Keratinocyte (primary cell): ENCODE measurements around the gene ERI3. TPM values are rescaled to one million over a fixed set of nuclear protein-coding genes. Genes with fewer than 3 reads are reported as not detected.

Experiments used
- DNase-seq: peaks from one replicate; pipeline ENCODE4 v3.0.0-alpha.2; 2011; ENCODE audit warnings: low read depth, missing footprints, low spot score
- FAIRE-seq: peaks from 2 replicates; lab custom pipeline; 2011; peaks lifted over from hg19 to GRCh38; lab: Jason Lieb, UNC
- H2AFZ ChIP-seq: 2 replicates; pipeline ENCODE4 v1.6.0; 2012; ENCODE audit warnings: low read length, control low read depth, inconsistent platforms; ENCODE audit not compliant: control insufficient read depth
- H3K27ac ChIP-seq: 2 replicates; pipeline ENCODE4 v1.5.1; 2011; ENCODE audit warnings: low read length; ENCODE audit not compliant: control insufficient read depth, insufficient read depth
- H3K27me3 ChIP-seq: 3 replicates; pipeline ENCODE4 v1.6.0; 2011; ENCODE audit warnings: low read length; ENCODE audit not compliant: control insufficient read depth, insufficient read depth; ENCODE audit errors: extremely low read depth
- H3K36me3 ChIP-seq, 2 experiments: 2 replicates in 1 of 2; 3 replicates in 1 of 2; pipeline ENCODE4 v1.5.1; 2011; ENCODE audit warnings: low read length in 2 of 2, mild to moderate bottlenecking in 1 of 2; ENCODE audit not compliant: control insufficient read depth in 2 of 2, insufficient read depth in 2 of 2; ENCODE audit errors: extremely low read depth in 1 of 2
- H3K4me1 ChIP-seq: 3 replicates; pipeline ENCODE4 v1.5.1; 2011; ENCODE audit warnings: low read length; ENCODE audit not compliant: control insufficient read depth, insufficient read depth; ENCODE audit errors: extremely low read depth
- H3K4me2 ChIP-seq: 3 replicates; pipeline ENCODE4 v1.6.0; 2011; ENCODE audit warnings: low read depth, low read length; ENCODE audit not compliant: control insufficient read depth, insufficient read depth; ENCODE audit errors: extremely low read depth
- H3K4me3 ChIP-seq, 3 experiments: fragments of 200-600 bp in 1 of 3; sonication (generic) in 1 of 3; 2 replicates in 2 of 3; 3 replicates in 1 of 3; pipeline ENCODE4 v1.5.1; 2011 to 2016; ENCODE audit warnings: low read length in 3 of 3, mild to moderate bottlenecking in 3 of 3, control low read depth in 2 of 3, inconsistent platforms in 1 of 3, low read depth in 1 of 3, mixed read lengths in 1 of 3, mixed run types in 1 of 3, moderate library complexity in 1 of 3; ENCODE audit not compliant: control insufficient read depth in 2 of 3, insufficient read depth in 2 of 3; ENCODE audit errors: extremely low read depth in 1 of 3
- H3K79me2 ChIP-seq: 2 replicates; pipeline ENCODE4 v1.6.0; 2012; ENCODE audit warnings: low read length; ENCODE audit not compliant: control insufficient read depth, insufficient read depth
- H3K9ac ChIP-seq: 3 replicates; pipeline ENCODE4 v1.6.0; 2011; ENCODE audit warnings: low read length; ENCODE audit not compliant: control insufficient read depth, insufficient read depth; ENCODE audit errors: extremely low read depth
- H3K9me1 ChIP-seq: 3 replicates; pipeline ENCODE4 v1.6.0; 2011; ENCODE audit warnings: low read length; ENCODE audit not compliant: control insufficient read depth, insufficient read depth; ENCODE audit errors: extremely low read depth
- H3K9me3 ChIP-seq: 2 replicates; pipeline ENCODE4 v1.5.1; 2012; ENCODE audit warnings: low read depth, low read length; ENCODE audit not compliant: control insufficient read depth
- H4K20me1 ChIP-seq: 3 replicates; pipeline ENCODE4 v1.6.0; 2011; ENCODE audit warnings: low read length; ENCODE audit not compliant: control insufficient read depth, insufficient read depth; ENCODE audit errors: extremely low read depth
- CTCF ChIP-seq, 3 experiments: IDR thresholded peaks in 1 of 3; conservative IDR thresholded peaks in 1 of 3; optimal IDR thresholded peaks in 1 of 3; 2 replicates in 2 of 3; 3 replicates in 1 of 3; pipeline versions ENCODE3 to v1.5.1; 2011; ENCODE audit warnings: low read length in 3 of 3, mild to moderate bottlenecking in 3 of 3, moderate library complexity in 2 of 3, control low read depth in 1 of 3, inconsistent platforms in 1 of 3; ENCODE audit not compliant: insufficient read depth in 2 of 3; ENCODE audit errors: extremely low read depth in 1 of 3
- EZH2 ChIP-seq: IDR thresholded peaks from one replicate; pipeline ENCODE4 v1.6.1; 2012; ENCODE audit warnings: inconsistent platforms, mild to moderate bottlenecking, low read length, moderate library complexity
- dilution Hi-C: fragments of 300-500 bp; cut with MboI; formaldehyde crosslinking; loops from one replicate; pipeline ENCODE4 v1.7.0; 2020; ENCODE audit warnings: low sequenced_read_pairs; ENCODE audit not compliant: extremely low pct_ligation_motif_present
- polyA plus RNA-seq, 5 experiments: library from polyadenylated mRNA; depleted of rRNA in 3 of 5; stranded (reverse) in 3 of 5; stranded (forward) in 1 of 5; unstranded in 1 of 5; fragments of >200 nt; gene quantifications; 1 replicate in 1 of 5; 2 replicates in 3 of 5; 3 replicates in 1 of 5; pipeline versions ENCODE4 v1.2.1 to v1.2.3, GENCODE V29; 2011 to 2012; ENCODE audit warnings: missing spikeins in 2 of 5, low read depth in 1 of 5, low replicate concordance in 1 of 5

Gene ERI3
- polyA plus RNA-seq, 1 donor (not counting 4 experiments of a cell fraction or from before 2014, with no cell fraction given) = 43.7 TPM

- Histone ChIP-seq H3K27me3 (no peaks in the 10 kb centered on the region), H3K27ac (no peak overlapping the region), H3K9me3 (peaks cover under 1% of the 10 kb centered on the region), H3K79me2 (no peaks in the 10 kb centered on the region), H3K4me3 (no peak overlapping the region), H3K4me1 (peaks cover 19% of the 10 kb centered on the region), H3K36me3 (peaks cover 16 to 18% of the 10 kb centered on the region in 2 experiments), H3K9me1 (no peaks in the 10 kb centered on the region), H4K20me1 (no peaks in the 10 kb centered on the region), H3K9ac (no peak overlapping the region), H2AFZ (no peak overlapping the region), H3K4me2 (no peak overlapping the region)
- TF ChIP-seq CTCF (optimal IDR thresholded peaks at IDR 0.05 in 1 of 3, IDR thresholded peaks at IDR 0.05 in 1 of 3, conservative IDR thresholded peaks at IDR 0.05 in 1 of 3; ENCODE audit: extremely low read depth in 1 of 3, insufficient read depth in 2 of 3, low read length in 3 of 3) = no peak
- no peak for TF ChIP-seq EZH2
- DNase-seq (no peak), FAIRE-seq (no peak)
- dilution Hi-C loops = no loop called here
Observed at GRCh38 chr1:44333376-44333775, 21.7 kb downstream of the ERI3 start.

DNA sequence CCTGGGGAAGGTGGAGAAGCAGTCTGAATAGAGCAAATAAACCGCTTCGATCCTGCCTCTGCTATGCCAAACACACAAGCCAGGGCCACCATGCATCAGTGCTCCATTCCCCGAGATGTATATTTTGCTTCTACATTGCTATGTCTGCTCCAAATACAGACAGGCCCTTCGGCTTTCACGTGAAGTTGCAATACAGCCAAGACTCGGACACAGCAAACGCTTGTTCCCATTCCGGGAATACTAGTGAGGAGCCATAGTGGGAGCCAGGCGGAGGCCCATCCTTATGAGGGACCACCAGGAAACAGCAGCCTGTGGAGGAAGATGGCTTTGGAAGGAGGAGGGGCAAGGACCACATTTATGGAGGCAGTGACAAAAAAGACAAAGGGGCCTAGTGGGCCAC, 22.6 kb downstream of the ERI3 start:
- dilution Hi-C loops = no loop called here
- no peak for FAIRE-seq

More for the DNA sequence above, 22.6 kb downstream of the ERI3 start:
- Histone ChIP-seq H2AFZ (no peak overlapping the region), H3K79me2 (no peaks in the 10 kb centered on the region), H3K27ac (no peak overlapping the region), H3K27me3 (no peaks in the 10 kb centered on the region), H3K4me2 (no peak overlapping the region), H4K20me1 (no peaks in the 10 kb centered on the region), H3K4me1 (peaks cover 24% of the 10 kb centered on the region), H3K9ac (no peak overlapping the region), H3K36me3 (peaks cover 13 to 14% of the 10 kb centered on the region in 2 experiments), H3K9me1 (no peaks in the 10 kb centered on the region), H3K4me3 (no peak overlapping the region), H3K9me3 (no peaks in the 10 kb centered on the region)
- DNase-seq = no peak
- TF ChIP-seq CTCF (optimal IDR thresholded peaks at IDR 0.05 in 1 of 3, IDR thresholded peaks at IDR 0.05 in 1 of 3, conservative IDR thresholded peaks at IDR 0.05 in 1 of 3; ENCODE audit: extremely low read depth in 1 of 3, insufficient read depth in 2 of 3, low read length in 3 of 3) (no peak), EZH2 (no peak)
